ENCODE data around the gene GARS1.

The GARS1 gene

GRCh38 chr7:30674876-30675275, 80.2 kb downstream of the GARS1 start:
- TF ChIP-seq CREB1 (IDR thresholded peaks at IDR 0.05; ENCODE audit: low read depth) (no peak), RAD21 (IDR thresholded peaks at IDR 0.05; ENCODE audit: low read depth) (no peak), CEBPB (IDR thresholded peaks at IDR 0.05) (no peak), USF1 (IDR thresholded peaks at IDR 0.05) (no peak), EGR1 (IDR thresholded peaks at IDR 0.05) (no peak), FOXM1 (IDR thresholded peaks at IDR 0.05; ENCODE audit: borderline replicate concordance, low read depth) (no peak), YY1 (IDR thresholded peaks at IDR 0.05; ENCODE audit: low read depth) (no peak), MAX (IDR thresholded peaks at IDR 0.05) (no peak)

GRCh38 chr7:30678805-30679204, 84.1 kb downstream of the GARS1 start:
- TF ChIP-seq YY1 (IDR thresholded peaks at IDR 0.05; ENCODE audit: low read depth) (no peak), NFIC (IDR thresholded peaks at IDR 0.05) (no peak), CEBPB (IDR thresholded peaks at IDR 0.05) (no peak), RAD21 (IDR thresholded peaks at IDR 0.05; ENCODE audit: low read depth) (no peak), MAX (IDR thresholded peaks at IDR 0.05) (no peak), USF1 (IDR thresholded peaks at IDR 0.05) (no peak; the same call in 1 of the 2 replicates), TCF12 (IDR thresholded peaks at IDR 0.05; ENCODE audit: low read depth) (no peak), CREB1 (IDR thresholded peaks at IDR 0.05; ENCODE audit: low read depth) (no peak), EGR1 (IDR thresholded peaks at IDR 0.05) (no peak), FOXM1 (IDR thresholded peaks at IDR 0.05; ENCODE audit: borderline replicate concordance, low read depth) (no peak), TEAD4 (IDR thresholded peaks at IDR 0.05) (no peak), TAF1 (IDR thresholded peaks at IDR 0.05; ENCODE audit: low read depth) (no peak), REST (IDR thresholded peaks at IDR 0.05; ENCODE audit: low read depth) (no peak), ZBTB7A (IDR thresholded peaks at IDR 0.05; ENCODE audit: low read depth) (no peak)

GRCh38 chr7:30679664-30680063, 85.0 kb downstream of the GARS1 start:
- TF ChIP-seq TEAD4 (IDR thresholded peaks at IDR 0.05) (no peak), EGR1 (IDR thresholded peaks at IDR 0.05) (no peak), CEBPB (IDR thresholded peaks at IDR 0.05) (no peak), MAX (IDR thresholded peaks at IDR 0.05) (no peak), ZBTB7A (IDR thresholded peaks at IDR 0.05; ENCODE audit: low read depth) (no peak), USF1 (IDR thresholded peaks at IDR 0.05) (no peak), YY1 (IDR thresholded peaks at IDR 0.05; ENCODE audit: low read depth) (no peak), REST (IDR thresholded peaks at IDR 0.05; ENCODE audit: low read depth) (no peak), TAF1 (IDR thresholded peaks at IDR 0.05; ENCODE audit: low read depth) (no peak), TCF12 (IDR thresholded peaks at IDR 0.05; ENCODE audit: low read depth) (no peak), FOXM1 (IDR thresholded peaks at IDR 0.05; ENCODE audit: borderline replicate concordance, low read depth) (no peak), CREB1 (IDR thresholded peaks at IDR 0.05; ENCODE audit: low read depth) (no peak), EP300 (IDR thresholded peaks at IDR 0.05; ENCODE audit: borderline replicate concordance) (no peak), NFIC (IDR thresholded peaks at IDR 0.05) (no peak), RAD21 (IDR thresholded peaks at IDR 0.05; ENCODE audit: low read depth) (no peak)

GRCh38 chr7:30681331-30681797, 86.7 kb downstream of the GARS1 start:
- TF ChIP-seq TCF12 (IDR thresholded peaks at IDR 0.05; ENCODE audit: low read depth) (no peak), MAX (IDR thresholded peaks at IDR 0.05) (no peak), CREB1 (IDR thresholded peaks at IDR 0.05; ENCODE audit: low read depth) (no peak), NFIC (IDR thresholded peaks at IDR 0.05) (no peak)

- no peak for TF ChIP-seq FOXM1 (IDR thresholded peaks at IDR 0.05; ENCODE audit: borderline replicate concordance, low read depth)
- TF ChIP-seq YY1 (IDR thresholded peaks at IDR 0.05; ENCODE audit: low read depth): no peak
- no peak for TF ChIP-seq REST (IDR thresholded peaks at IDR 0.05; ENCODE audit: low read depth)
- TF ChIP-seq MAX (IDR thresholded peaks at IDR 0.05): no peak
- TF ChIP-seq RAD21 (IDR thresholded peaks at IDR 0.05; ENCODE audit: low read depth): no peak
- no peak for TF ChIP-seq CREB1 (IDR thresholded peaks at IDR 0.05; ENCODE audit: low read depth)
- no peak for TF ChIP-seq NFIC (IDR thresholded peaks at IDR 0.05)
- no peak for TF ChIP-seq USF1 (IDR thresholded peaks at IDR 0.05)
- TF ChIP-seq EGR1 (IDR thresholded peaks at IDR 0.05): no peak
- no peak for TF ChIP-seq EP300 (IDR thresholded peaks at IDR 0.05; ENCODE audit: borderline replicate concordance)
- TF ChIP-seq TCF12 (IDR thresholded peaks at IDR 0.05; ENCODE audit: low read depth): no peak
- TF ChIP-seq TAF1 (IDR thresholded peaks at IDR 0.05; ENCODE audit: low read depth): no peak
- TF ChIP-seq CEBPB (IDR thresholded peaks at IDR 0.05): no peak
- no peak for TF ChIP-seq ZBTB7A (IDR thresholded peaks at IDR 0.05; ENCODE audit: low read depth)
- TF ChIP-seq TEAD4 (IDR thresholded peaks at IDR 0.05): no peak
Observed at GRCh38 chr7:30681815-30682211, 87.1 kb downstream of the GARS1 start.
